ENCODE results near the gene XXYLT1. TPM values are rescaled to one million over a fixed set of nuclear protein-coding genes. Genes with fewer than 3 reads are reported as not detected.

Gene XXYLT1
- total and polyA plus RNA-seq, 2 of the 4 experiments (the other 2 are of a cell fraction) = 14.7 to 18.1 TPM

DNA sequence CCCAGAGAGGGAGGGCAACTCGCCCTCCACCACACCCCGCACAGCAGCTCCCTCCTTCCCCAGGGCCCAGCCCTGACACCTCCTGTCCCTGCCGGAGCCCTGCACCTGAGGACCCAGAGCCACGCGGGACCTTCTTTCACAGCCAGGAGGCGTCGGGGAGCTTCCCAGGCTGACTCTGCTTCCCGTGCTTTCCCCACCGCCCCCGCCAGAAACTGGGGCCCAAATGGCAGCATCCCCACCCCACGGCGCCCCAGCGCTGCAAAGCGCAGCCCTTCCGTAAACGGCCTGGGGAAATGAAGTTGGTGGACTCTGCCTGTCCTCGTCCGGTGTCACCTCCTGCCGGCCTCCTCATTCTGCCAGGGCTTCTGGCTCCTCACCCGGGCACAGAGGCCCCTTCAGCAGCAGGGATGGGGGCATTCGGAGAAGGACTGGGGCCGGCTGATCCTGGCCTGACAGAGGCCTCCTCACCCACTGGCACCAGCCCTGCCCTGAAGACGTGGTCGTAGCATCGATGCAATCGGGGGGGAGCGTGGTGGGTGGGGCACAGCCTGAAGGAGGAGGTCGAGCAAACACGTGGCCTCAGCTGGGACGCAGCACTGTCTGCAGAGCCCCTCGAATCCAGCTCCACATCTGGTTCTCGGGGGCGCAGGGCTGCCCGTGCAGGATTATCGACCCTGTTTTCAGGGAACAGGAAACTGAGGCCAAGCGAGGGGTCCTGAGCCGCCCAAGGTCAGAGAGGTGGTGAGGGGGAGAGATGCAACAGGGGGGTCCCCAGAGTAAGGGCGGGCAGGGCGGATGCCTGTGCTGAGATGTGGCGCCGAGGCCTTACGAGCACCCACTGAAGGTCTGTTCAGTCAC, 235.4 kb downstream of the XXYLT1 start:
- dilution Hi-C loops (cut with HindIII; ENCODE audit: low sequenced_read_pairs, unreplicated experiment) (no loop called here), in situ Hi-C loops (cut with MboI; ENCODE audit: low sequenced_read_pairs) (no loop called here), intact Hi-C loops (cut with micrococcal nuclease) (no loop called here)
- BruUV-seq (replicated peaks) = no TSS peak
- WGBS, 2 experiments (ENCODE audit: extremely low coverage in 2 of 2, insufficient read length in 1 of 2) = 70% methylated on average over 25 of the region's 42 CpGs; no CpG with 5 or more reads in 1 of the 2 experiments
- H2BK5ac ChIP-seq (ENCODE audit: low read depth, low read length, poor library complexity, severe bottlenecking) = no peak overlapping the region
- CTCF ChIA-PET = no interaction called here
- H2BK20ac ChIP-seq (ENCODE audit: low read depth, low read length) = no peak overlapping the region
- H3K4me2 ChIP-seq (ENCODE audit: low read depth, low read length) = no peak overlapping the region
- peaks cover 1% of the 10 kb centered on the region; the same call in 1 of the 2 replicates for H3K9me1 ChIP-seq (ENCODE audit: insufficient read depth, low read length)
- no peak overlapping the region for H3K4ac ChIP-seq (ENCODE audit: low read depth, low read length)
- peak overlapping the region; percentile 19 for H2AFZ ChIP-seq (replicated peaks; ENCODE audit: low read length, poor library complexity)
- DNase-seq (no peak), ATAC-seq (ENCODE audit: low read depth) (no peak)
- peaks cover 4% of the 10 kb centered on the region for H3K9me3 ChIP-seq (ENCODE audit: control insufficient read depth, insufficient read depth, low read length)
- H3K36me3 ChIP-seq (ENCODE audit: control insufficient read depth, insufficient read depth, low read length) = no peaks in the 10 kb centered on the region
- H3K79me1 ChIP-seq (ENCODE audit: low read depth in 1 of 2, low read length in 2 of 2) = no peaks in the 10 kb centered on the region
- no peak overlapping the region for H4K8ac ChIP-seq (ENCODE audit: low read depth in 2 of 2, low read length in 2 of 2)
- TF ChIP-seq, protein P1, sequence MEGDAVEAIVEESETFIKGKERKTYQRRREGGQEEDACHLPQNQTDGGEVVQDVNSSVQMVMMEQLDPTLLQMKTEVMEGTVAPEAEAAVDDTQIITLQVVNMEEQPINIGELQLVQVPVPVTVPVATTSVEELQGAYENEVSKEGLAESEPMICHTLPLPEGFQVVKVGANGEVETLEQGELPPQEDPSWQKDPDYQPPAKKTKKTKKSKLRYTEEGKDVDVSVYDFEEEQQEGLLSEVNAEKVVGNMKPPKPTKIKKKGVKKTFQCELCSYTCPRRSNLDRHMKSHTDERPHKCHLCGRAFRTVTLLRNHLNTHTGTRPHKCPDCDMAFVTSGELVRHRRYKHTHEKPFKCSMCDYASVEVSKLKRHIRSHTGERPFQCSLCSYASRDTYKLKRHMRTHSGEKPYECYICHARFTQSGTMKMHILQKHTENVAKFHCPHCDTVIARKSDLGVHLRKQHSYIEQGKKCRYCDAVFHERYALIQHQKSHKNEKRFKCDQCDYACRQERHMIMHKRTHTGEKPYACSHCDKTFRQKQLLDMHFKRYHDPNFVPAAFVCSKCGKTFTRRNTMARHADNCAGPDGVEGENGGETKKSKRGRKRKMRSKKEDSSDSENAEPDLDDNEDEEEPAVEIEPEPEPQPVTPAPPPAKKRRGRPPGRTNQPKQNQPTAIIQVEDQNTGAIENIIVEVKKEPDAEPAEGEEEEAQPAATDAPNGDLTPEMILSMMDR (conservative IDR thresholded peaks at IDR 0.05; ENCODE audit: low read depth, low read length) = peak; percentile 27; the same call in 1 of the 2 replicates
- TF ChIP-seq MAFK (IDR thresholded peaks at IDR 0.05; ENCODE audit: low read depth, low read length) (no peak), BHLHE40 (IDR thresholded peaks at IDR 0.05; ENCODE audit: low read depth, low read length) (no peak), RAD21 (IDR thresholded peaks at IDR 0.05; ENCODE audit: low read length) (peak; percentile 14; the same call in 1 of the 2 replicates)
- H3K9ac ChIP-seq (ENCODE audit: low read depth, low read length) = no peak overlapping the region
- no peak overlapping the region for H2BK15ac ChIP-seq (ENCODE audit: low read depth, low read length)
- H3K4me3 ChIP-seq (ENCODE audit: insufficient read depth, low read depth, low read length) = no peak overlapping the region
- no peak overlapping the region for H3K18ac ChIP-seq (ENCODE audit: low read depth, low read length)
- H3K23ac ChIP-seq (ENCODE audit: low read depth, low read length) = no peak overlapping the region
- H4K5ac ChIP-seq (ENCODE audit: low read depth, low read length) = no peak overlapping the region
- H2AK9ac ChIP-seq (replicated peaks; ENCODE audit: low read depth, low read length, poor library complexity) = no peak overlapping the region
- H4K20me1 ChIP-seq (ENCODE audit: insufficient read depth, low read length) = no peaks in the 10 kb centered on the region
- H2AK5ac ChIP-seq (ENCODE audit: low read depth, low read length) = no peak overlapping the region
- no peak overlapping the region for H3K14ac ChIP-seq (replicated peaks; ENCODE audit: low read depth, low read length)
- no peak overlapping the region for H2BK120ac ChIP-seq (ENCODE audit: low read depth, low read length)
- H3K56ac ChIP-seq (ENCODE audit: extremely low read depth, insufficient read depth, low read length) = no peak overlapping the region
- H3K4me1 ChIP-seq (ENCODE audit: control insufficient read depth, insufficient read depth, low read length) = peaks cover 6% of the 10 kb centered on the region; the same call in 1 of the 2 replicates
- H3K27ac ChIP-seq (ENCODE audit: insufficient read depth, low read length) = no peak overlapping the region
- POLR2A ChIA-PET (ENCODE audit: unreplicated experiment) = no interaction called here
- no peak overlapping the region for H4K91ac ChIP-seq (ENCODE audit: insufficient read depth, low read depth, low read length)
- H3K27me3 ChIP-seq (ENCODE audit: control insufficient read depth, insufficient read depth, low read length) = peaks cover 37% of the 10 kb centered on the region

Measured in IMR-90 (cell line).